Cerebellar nuclear complex (tissue), 1 donor: ENCODE data around the gene KIF18B.

Experiments
- DNase-seq, 2 experiments: peaks; one replicate each; lab custom pipeline; 2025; lab: John Stamatoyannopoulos, UW

Gene KIF18B

GRCh38 chr17:44919411-44919810 lies 28.2 kb downstream of the KIF18B start:
- no peak for DNase-seq

GRCh38 chr17:44918006-44918405 lies 29.6 kb downstream of the KIF18B start:
- DNase-seq = no peak

- no peak for DNase-seq
Measured at GRCh38 chr17:44917456-44917855, 30.1 kb downstream of the KIF18B start.

GRCh38 chr17:44916781-44917241 lies 30.8 kb downstream of the KIF18B start:
- peak in 1 of 2 experiments; percentile 63 for DNase-seq

GRCh38 chr17:44915862-44916780 lies 31.5 kb downstream of the KIF18B start:
- no peak for DNase-seq

- no peak for DNase-seq
Measured at GRCh38 chr17:44915321-44915726, 32.2 kb downstream of the KIF18B start, which contains the start of gene GFAP. Gene GFAP (minus strand): TSS chr17:44915500. CDS start chr17:44915486, 14 bp downstream.

GRCh38 chr17:44914698-44915271 lies 32.8 kb downstream of the KIF18B start:
- no peak for DNase-seq

GRCh38 chr17:44914148-44914547 lies 33.4 kb downstream of the KIF18B start:
- DNase-seq = no peak

- no peak for DNase-seq
Measured at GRCh38 chr17:44913676-44914075, 33.9 kb downstream of the KIF18B start.

- no peak for DNase-seq
Measured at GRCh38 chr17:44912763-44913544, 34.6 kb downstream of the KIF18B start.

GRCh38 chr17:44911133-44912001 lies 36.2 kb downstream of the KIF18B start:
- no peak for DNase-seq

GRCh38 chr17:44910231-44911106 lies 37.1 kb downstream of the KIF18B start:
- DNase-seq = no peak

GRCh38 chr17:44909681-44910144 lies 37.9 kb downstream of the KIF18B start:
- no peak for DNase-seq

- DNase-seq = no peak
Measured at GRCh38 chr17:44908761-44909326, 38.7 kb downstream of the KIF18B start.

GRCh38 chr17:44907729-44908470 lies 39.7 kb downstream of the KIF18B start:
- no peak for DNase-seq

GRCh38 chr17:44906763-44907728 lies 40.5 kb downstream of the KIF18B start:
- no peak for DNase-seq

- no peak for DNase-seq
Measured at GRCh38 chr17:44906010-44906646, 41.4 kb downstream of the KIF18B start.
